Astrocyte (in vitro differentiated cells and primary cell): ENCODE measurements around the gene CCNL2. TPM values are rescaled to one million over a fixed set of nuclear protein-coding genes. Genes with fewer than 3 reads are reported as not detected.

Source experiments
- DNase-seq: peaks from one replicate; pipeline ENCODE4 v3.0.0-alpha.2; 2010; ENCODE audit warnings: low read depth
- FAIRE-seq: peaks from 2 replicates; lab custom pipeline; 2011; peaks lifted over from hg19 to GRCh38; lab: Jason Lieb, UNC
- H2AFZ ChIP-seq: 2 replicates; pipeline ENCODE4 v1.6.0; 2012; ENCODE audit warnings: low read depth, low read length, inconsistent platforms
- H3K27ac ChIP-seq: 2 replicates; pipeline ENCODE4 v1.5.1; 2011; ENCODE audit warnings: low read depth, low read length, inconsistent platforms
- H3K27me3 ChIP-seq: 2 replicates; pipeline ENCODE4 v1.6.0; 2011; ENCODE audit warnings: low read length, inconsistent platforms; ENCODE audit not compliant: insufficient read depth
- H3K36me3 ChIP-seq: 2 replicates; pipeline ENCODE4 v1.5.1; 2011; ENCODE audit warnings: low read length, inconsistent platforms; ENCODE audit not compliant: insufficient read depth
- H3K4me1 ChIP-seq: 2 replicates; pipeline ENCODE4 v1.5.1; 2011; ENCODE audit warnings: low read length, inconsistent platforms; ENCODE audit not compliant: insufficient read depth
- H3K4me2 ChIP-seq: 2 replicates; pipeline ENCODE4 v1.6.0; 2012; ENCODE audit warnings: low read length, inconsistent platforms
- H3K4me3 ChIP-seq: 2 replicates; pipeline ENCODE4 v1.5.1; 2011; ENCODE audit warnings: low read depth, mild to moderate bottlenecking, low read length, inconsistent platforms; ENCODE audit not compliant: insufficient read depth
- H3K79me2 ChIP-seq: 2 replicates; pipeline ENCODE4 v1.6.0; 2012; ENCODE audit warnings: mild to moderate bottlenecking, low read length, inconsistent platforms; ENCODE audit not compliant: insufficient read depth
- H3K9ac ChIP-seq: 2 replicates; pipeline ENCODE4 v1.6.0; 2012; ENCODE audit warnings: mild to moderate bottlenecking, low read length, inconsistent platforms
- H3K9me3 ChIP-seq: 2 replicates; pipeline ENCODE4 v1.5.1; 2012; ENCODE audit warnings: low read depth, mild to moderate bottlenecking, low read length, inconsistent platforms; ENCODE audit not compliant: insufficient read depth
- H4K20me1 ChIP-seq: 2 replicates; pipeline ENCODE4 v1.6.0; 2012; ENCODE audit warnings: low read length, inconsistent platforms; ENCODE audit not compliant: insufficient read depth
- H3K27ac Mint-ChIP-seq: one replicate; pipeline ENCODE4 v1.8.0; 2021; ENCODE audit warnings: mild to moderate bottlenecking, mixed read lengths; ENCODE audit not compliant: unreplicated experiment
- H3K27me3 Mint-ChIP-seq: one replicate; pipeline ENCODE4 v1.8.0; 2021; ENCODE audit warnings: low read depth, mixed read lengths; ENCODE audit not compliant: unreplicated experiment
- H3K36me3 Mint-ChIP-seq: one replicate; pipeline ENCODE4 v1.8.0; 2021; ENCODE audit warnings: low read depth, mixed read lengths; ENCODE audit not compliant: unreplicated experiment
- H3K4me1 Mint-ChIP-seq: one replicate; pipeline ENCODE4 v1.8.0; 2021; ENCODE audit warnings: low read depth, mixed read lengths; ENCODE audit not compliant: unreplicated experiment
- H3K4me3 Mint-ChIP-seq: one replicate; pipeline ENCODE4 v1.8.0; 2021; ENCODE audit warnings: mild to moderate bottlenecking, moderate library complexity, mixed read lengths; ENCODE audit not compliant: unreplicated experiment
- H3K9me3 Mint-ChIP-seq: one replicate; pipeline ENCODE4 v1.8.0; 2021; ENCODE audit warnings: mild to moderate bottlenecking, mixed read lengths; ENCODE audit not compliant: unreplicated experiment
- EZH2 ChIP-seq: IDR thresholded peaks from 2 replicates; pipeline ENCODE4 v1.6.1; 2012; ENCODE audit warnings: mild to moderate bottlenecking, low read length, inconsistent platforms; ENCODE audit not compliant: insufficient read depth
- total RNA-seq: library from RNA; stranded (reverse); gene quantifications from 2 replicates; pipeline ENCODE4 v1.2.1, GENCODE V29; 2021
- TF ChIP-seq, protein P1 (sequence below): IDR thresholded peaks from 2 replicates; pipeline ENCODE4 v1.5.1; 2011; ENCODE audit warnings: low read depth, mild to moderate bottlenecking, inconsistent platforms, low read length, moderate library complexity; ENCODE audit not compliant: insufficient read depth

The CCNL2 gene
- total RNA-seq, 1 donor from 2014 or later = 194 TPM

- Histone ChIP-seq H3K4me1 (peaks cover 48% of the 10 kb centered on the region), H3K9me3 (no peaks in the 10 kb centered on the region), H2AFZ (no peak overlapping the region), H3K9ac (peak overlapping the region; percentile 95), H3K27ac (peak overlapping the region; percentile 96), H3K27me3 (no peaks in the 10 kb centered on the region), H3K4me3 (peak overlapping the region; percentile 83), H4K20me1 (peaks cover 42% of the 10 kb centered on the region), H3K79me2 (peaks cover 51% of the 10 kb centered on the region), H3K4me2 (peak overlapping the region; percentile 97), H3K36me3 (peaks cover 11% of the 10 kb centered on the region)
- FAIRE-seq = no peak
- peaks cover 2% of the 10 kb centered on the region for H3K27me3 Mint-ChIP-seq
- peaks cover 27% of the 10 kb centered on the region for H3K4me1 Mint-ChIP-seq
- H3K27ac Mint-ChIP-seq = peak overlapping the region; percentile 96
- no peak for TF ChIP-seq EZH2
- TF ChIP-seq, protein P1, sequence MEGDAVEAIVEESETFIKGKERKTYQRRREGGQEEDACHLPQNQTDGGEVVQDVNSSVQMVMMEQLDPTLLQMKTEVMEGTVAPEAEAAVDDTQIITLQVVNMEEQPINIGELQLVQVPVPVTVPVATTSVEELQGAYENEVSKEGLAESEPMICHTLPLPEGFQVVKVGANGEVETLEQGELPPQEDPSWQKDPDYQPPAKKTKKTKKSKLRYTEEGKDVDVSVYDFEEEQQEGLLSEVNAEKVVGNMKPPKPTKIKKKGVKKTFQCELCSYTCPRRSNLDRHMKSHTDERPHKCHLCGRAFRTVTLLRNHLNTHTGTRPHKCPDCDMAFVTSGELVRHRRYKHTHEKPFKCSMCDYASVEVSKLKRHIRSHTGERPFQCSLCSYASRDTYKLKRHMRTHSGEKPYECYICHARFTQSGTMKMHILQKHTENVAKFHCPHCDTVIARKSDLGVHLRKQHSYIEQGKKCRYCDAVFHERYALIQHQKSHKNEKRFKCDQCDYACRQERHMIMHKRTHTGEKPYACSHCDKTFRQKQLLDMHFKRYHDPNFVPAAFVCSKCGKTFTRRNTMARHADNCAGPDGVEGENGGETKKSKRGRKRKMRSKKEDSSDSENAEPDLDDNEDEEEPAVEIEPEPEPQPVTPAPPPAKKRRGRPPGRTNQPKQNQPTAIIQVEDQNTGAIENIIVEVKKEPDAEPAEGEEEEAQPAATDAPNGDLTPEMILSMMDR = no peak
- DNase-seq = no peak
- H3K36me3 Mint-ChIP-seq = peaks cover 6% of the 10 kb centered on the region
- no peaks in the 10 kb centered on the region for H3K9me3 Mint-ChIP-seq
- H3K4me3 Mint-ChIP-seq = peak overlapping the region; percentile 83
Measured at GRCh38 chr1:1356796-1357401, 42.2 kb downstream of the CCNL2 start.

- Histone ChIP-seq H3K9me3 (no peaks in the 10 kb centered on the region), H3K4me3 (peak overlapping the region; percentile 83), H3K4me1 (peaks cover 44% of the 10 kb centered on the region), H3K79me2 (peaks cover 51% of the 10 kb centered on the region), H2AFZ (no peak overlapping the region), H4K20me1 (peaks cover 48% of the 10 kb centered on the region), H3K9ac (peak overlapping the region; percentile 95), H3K27ac (no peak overlapping the region), H3K4me2 (peak overlapping the region; percentile 97), H3K36me3 (peaks cover 11% of the 10 kb centered on the region), H3K27me3 (no peaks in the 10 kb centered on the region)
- FAIRE-seq (no peak), DNase-seq (no peak)
- Mint-ChIP-seq H3K9me3 (no peaks in the 10 kb centered on the region), H3K27me3 (peaks cover 2% of the 10 kb centered on the region), H3K27ac (no peak overlapping the region), H3K36me3 (peaks cover 6% of the 10 kb centered on the region), H3K4me1 (peaks cover 27% of the 10 kb centered on the region), H3K4me3 (peak overlapping the region; percentile 83)
- TF ChIP-seq, protein P1 = no peak
- TF ChIP-seq EZH2 = no peak
Measured at GRCh38 chr1:1356166-1356795, 42.9 kb downstream of the CCNL2 start.

- H3K9me3 ChIP-seq = no peaks in the 10 kb centered on the region
- H3K27me3 Mint-ChIP-seq = peaks cover 2% of the 10 kb centered on the region
- H3K79me2 ChIP-seq = peaks cover 51% of the 10 kb centered on the region
- H4K20me1 ChIP-seq = peaks cover 48% of the 10 kb centered on the region
- no peak overlapping the region for H2AFZ ChIP-seq
- no peak for FAIRE-seq
- peaks cover 6% of the 10 kb centered on the region for H3K36me3 Mint-ChIP-seq
- no peaks in the 10 kb centered on the region for H3K27me3 ChIP-seq
- H3K27ac ChIP-seq = no peak overlapping the region
- H3K9me3 Mint-ChIP-seq = no peaks in the 10 kb centered on the region
- H3K4me3 ChIP-seq = no peak overlapping the region
- no peak overlapping the region for H3K27ac Mint-ChIP-seq
- no peak overlapping the region for H3K4me3 Mint-ChIP-seq
- no peak for DNase-seq
- peak overlapping the region; percentile 97 for H3K4me2 ChIP-seq
- TF ChIP-seq EZH2 = no peak
- TF ChIP-seq, protein P1 = no peak
- no peak overlapping the region for H3K9ac ChIP-seq
- peaks cover 20% of the 10 kb centered on the region for H3K4me1 Mint-ChIP-seq
- H3K36me3 ChIP-seq = peaks cover 11% of the 10 kb centered on the region
- peaks cover 36% of the 10 kb centered on the region for H3K4me1 ChIP-seq
Measured at GRCh38 chr1:1355416-1355815, 43.7 kb downstream of the CCNL2 start.
